Activated T-helper 1 cell treated with anti-CD3 and anti-CD28 coated beads, Interleukin-12 subunit alpha, Interleukin-12 subunit beta, Interleukin-2, Interleukin-4 antibody, amounts not matched to agents 30 ng/mL and 10 ng/mL and 1 ng/mL, durations not matched to agents 14 hours and 24 hours and 36 hours (primary cell): Measurements from ENCODE around the gene KRTAP1-4. TPM values are rescaled to one million over a fixed set of nuclear protein-coding genes. Genes with fewer than 3 reads are reported as not detected.

ENCODE experiments used
- DNase-seq: peaks from one replicate; pipeline ENCODE4 v3.0.0; 2021; ENCODE audit warnings: low spot score
- H3K27ac Mint-ChIP-seq: one replicate; pipeline ENCODE4 v1.8.0; 2021; ENCODE audit warnings: mild to moderate bottlenecking, mixed read lengths
- H3K27me3 Mint-ChIP-seq: one replicate; pipeline ENCODE4 v1.8.0; 2022; ENCODE audit warnings: mild to moderate bottlenecking, moderate library complexity, mixed read lengths; ENCODE audit not compliant: insufficient read depth
- H3K36me3 Mint-ChIP-seq: one replicate; pipeline ENCODE4 v1.8.0; 2021; ENCODE audit warnings: low read depth, mixed read lengths
- H3K4me1 Mint-ChIP-seq: one replicate; pipeline ENCODE4 v1.8.0; 2021; ENCODE audit warnings: low read depth, mixed read lengths
- H3K4me3 Mint-ChIP-seq: one replicate; pipeline ENCODE4 v1.8.0; 2021; ENCODE audit warnings: mild to moderate bottlenecking, moderate library complexity, mixed read lengths
- H3K9me3 Mint-ChIP-seq: one replicate; pipeline ENCODE4 v1.8.0; 2021; ENCODE audit warnings: mixed read lengths
- intact Hi-C: fragments of 100-400 bp; cut with micrococcal nuclease; formaldehyde crosslinking; loops from one replicate; pipeline ENCODE4 v1.15.1; 2024
- total RNA-seq: library from RNA; stranded (reverse); gene quantifications from 2 replicates; pipeline ENCODE4 v1.2.3, GENCODE V29; 2022

Gene KRTAP1-4
- total RNA-seq, 1 donor from 2014 or later: not detected

- no peaks in the 10 kb centered on the region for H3K36me3 Mint-ChIP-seq
- H3K9me3 Mint-ChIP-seq: no peaks in the 10 kb centered on the region
- H3K4me3 Mint-ChIP-seq: no peak overlapping the region
- no peak for DNase-seq
- H3K27me3 Mint-ChIP-seq: peaks cover 33% of the 10 kb centered on the region
- intact Hi-C loops: no loop called here
- no peak overlapping the region for H3K27ac Mint-ChIP-seq
- H3K4me1 Mint-ChIP-seq: no peaks in the 10 kb centered on the region
Observed at GRCh38 chr17:40992666-40993065, 37.3 kb downstream of the KRTAP1-4 start.

- DNase-seq: no peak
- H3K9me3 Mint-ChIP-seq: no peaks in the 10 kb centered on the region
- H3K4me1 Mint-ChIP-seq: no peaks in the 10 kb centered on the region
- no peaks in the 10 kb centered on the region for H3K36me3 Mint-ChIP-seq
- H3K27ac Mint-ChIP-seq: no peak overlapping the region
- H3K4me3 Mint-ChIP-seq: no peak overlapping the region
- intact Hi-C loops: no loop called here
- peaks cover 14% of the 10 kb centered on the region for H3K27me3 Mint-ChIP-seq
Observed at GRCh38 chr17:40986920-40987319, 43.1 kb downstream of the KRTAP1-4 start.

DNA sequence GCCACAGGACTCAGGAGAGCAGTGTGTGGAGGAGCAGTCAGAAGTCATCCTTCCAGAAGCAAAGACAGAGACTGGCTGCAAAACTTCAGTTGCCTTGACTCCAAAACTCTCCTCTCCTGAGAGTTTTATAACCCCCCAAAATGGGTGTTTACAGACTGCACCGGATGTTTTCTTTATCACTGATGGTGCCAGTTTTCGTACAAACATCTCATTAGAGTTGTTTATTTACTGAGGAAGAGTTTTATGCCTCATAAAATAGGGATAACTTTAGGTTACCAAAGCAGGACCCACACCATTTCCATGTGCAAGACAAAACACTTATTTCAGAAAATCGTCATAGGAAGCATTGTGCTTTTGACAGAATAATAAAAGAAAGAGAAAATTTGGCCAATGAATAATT is 45.8 kb downstream of the KRTAP1-4 start, which contains the start of gene KRT40:
Gene KRT40 (minus strand): TSS at position 101 of the 400 bp plus-strand sequence. CDS start 53 bp downstream, at position 48.
- Mint-ChIP-seq H3K36me3 (no peaks in the 10 kb centered on the region), H3K4me3 (no peak within 1 kb of the TSS), H3K27me3 (peaks cover 9% of the 10 kb centered on the region), H3K4me1 (no peaks in the 10 kb centered on the region), H3K27ac (no peak within 1 kb of the TSS), H3K9me3 (no peaks in the 10 kb centered on the region)
- intact Hi-C loops: no loop called here
- no peak for DNase-seq

DNA sequence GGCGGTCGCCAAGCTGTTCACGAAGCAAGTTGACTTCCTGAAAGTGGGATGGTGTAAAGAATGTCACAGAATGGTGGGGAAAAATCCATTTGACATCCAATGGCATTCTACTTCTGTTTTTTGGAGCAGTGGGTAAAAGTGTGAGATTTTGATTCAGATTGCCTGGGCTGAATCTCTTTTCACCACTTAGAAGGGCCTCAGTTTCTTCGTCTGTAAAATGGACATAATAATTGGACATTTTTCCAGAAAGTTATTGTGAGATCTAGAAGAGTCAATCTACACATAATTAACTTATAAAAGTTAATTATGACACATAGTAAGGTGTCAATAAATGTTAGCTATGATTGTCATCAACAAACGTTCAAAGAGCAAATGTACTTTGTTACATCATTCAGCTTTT is 48.9 kb downstream of the KRTAP1-4 start:
- Mint-ChIP-seq H3K4me1 (no peaks in the 10 kb centered on the region), H3K36me3 (no peaks in the 10 kb centered on the region), H3K9me3 (no peaks in the 10 kb centered on the region), H3K27me3 (peaks cover 4% of the 10 kb centered on the region), H3K27ac (no peak overlapping the region), H3K4me3 (no peak overlapping the region)
- intact Hi-C loops: no loop called here
- DNase-seq: no peak

GRCh38 chr17:40980596-40980995 is 49.4 kb downstream of the KRTAP1-4 start:
- Mint-ChIP-seq H3K27ac (no peak overlapping the region), H3K27me3 (peaks cover 2% of the 10 kb centered on the region), H3K9me3 (no peaks in the 10 kb centered on the region), H3K4me3 (no peak overlapping the region), H3K4me1 (no peaks in the 10 kb centered on the region), H3K36me3 (no peaks in the 10 kb centered on the region)
- intact Hi-C loops: no loop called here
- DNase-seq: no peak

GRCh38 chr17:40980117-40980516 is 49.9 kb downstream of the KRTAP1-4 start:
- no peaks in the 10 kb centered on the region for H3K4me1 Mint-ChIP-seq
- intact Hi-C loops: no loop called here
- peaks cover 7% of the 10 kb centered on the region for H3K27me3 Mint-ChIP-seq

More at GRCh38 chr17:40980117-40980516, 49.9 kb downstream of the KRTAP1-4 start:
- DNase-seq: no peak
- no peak overlapping the region for H3K4me3 Mint-ChIP-seq
- H3K9me3 Mint-ChIP-seq: no peaks in the 10 kb centered on the region
- H3K27ac Mint-ChIP-seq: no peak overlapping the region
- H3K36me3 Mint-ChIP-seq: no peaks in the 10 kb centered on the region

Other genes starting within 250 kb of the KRTAP1-4 start
- gene KRT27, start 247.6 kb downstream of the KRTAP1-4 start, total RNA-seq: not detected in 2 replicates
- not detected in 2 replicates for gene KRT28, start 230.2 kb downstream of the KRTAP1-4 start, total RNA-seq
- 27.2 and 28.0 TPM in 2 replicates for gene KRT10, start 207.6 kb downstream of the KRTAP1-4 start, total RNA-seq
- gene KRT12, start 163.0 kb downstream of the KRTAP1-4 start, total RNA-seq: not detected in 2 replicates
- gene KRT20, start 145.0 kb downstream of the KRTAP1-4 start, total RNA-seq: not detected in 2 replicates
- gene KRT23, start 92.5 kb downstream of the KRTAP1-4 start, total RNA-seq: not detected in 2 replicates
- gene KRT39, start 63.2 kb downstream of the KRTAP1-4 start, total RNA-seq: not detected in 2 replicates
- not detected in 2 replicates for gene KRT40, start 45.9 kb downstream of the KRTAP1-4 start, total RNA-seq
- not detected in 2 replicates for gene KRTAP3-3, start 36.0 kb downstream of the KRTAP1-4 start, total RNA-seq
- gene KRTAP3-2, start 30.3 kb downstream of the KRTAP1-4 start, total RNA-seq: not detected in 2 replicates
- gene KRTAP3-1, start 21.1 kb downstream of the KRTAP1-4 start, total RNA-seq: not detected in 2 replicates
- gene KRTAP1-5, start 3.0 kb downstream of the KRTAP1-4 start, total RNA-seq: not detected in 2 replicates
- gene KRTAP1-3, start 4.7 kb upstream of the KRTAP1-4 start, total RNA-seq: not detected in 2 replicates
- not detected in 2 replicates for gene KRTAP1-1, start 11.3 kb upstream of the KRTAP1-4 start, total RNA-seq
- not detected in 2 replicates for gene KRTAP2-1, start 17.1 kb upstream of the KRTAP1-4 start, total RNA-seq
- gene KRTAP2-2, start 25.0 kb upstream of the KRTAP1-4 start, total RNA-seq: not detected in 2 replicates
- not detected in 2 replicates for gene KRTAP2-3, start 29.9 kb upstream of the KRTAP1-4 start, total RNA-seq
- not detected in 2 replicates for gene KRTAP2-4, start 35.7 kb upstream of the KRTAP1-4 start, total RNA-seq
- not detected in 2 replicates for gene KRTAP4-7, start 54.0 kb upstream of the KRTAP1-4 start, total RNA-seq
- not detected in 2 replicates for gene KRTAP4-8, start 67.9 kb upstream of the KRTAP1-4 start, total RNA-seq
- not detected in 2 replicates for gene KRTAP4-16, start 72.0 kb upstream of the KRTAP1-4 start, total RNA-seq
- gene KRTAP4-9, start 75.2 kb upstream of the KRTAP1-4 start, total RNA-seq: not detected in 2 replicates
- not detected in 2 replicates for gene KRTAP4-11, start 88.2 kb upstream of the KRTAP1-4 start, total RNA-seq
- not detected in 2 replicates for gene KRTAP4-12, start 94.0 kb upstream of the KRTAP1-4 start, total RNA-seq
- not detected in 2 replicates for gene KRTAP4-6, start 110.3 kb upstream of the KRTAP1-4 start, total RNA-seq
- gene KRTAP4-5, start 119.6 kb upstream of the KRTAP1-4 start, total RNA-seq: not detected in 2 replicates
- not detected in 2 replicates for gene KRTAP4-4, start 130.6 kb upstream of the KRTAP1-4 start, total RNA-seq
- gene KRTAP4-3, start 138.0 kb upstream of the KRTAP1-4 start, total RNA-seq: not detected in 2 replicates
- gene KRTAP4-2, start 148.0 kb upstream of the KRTAP1-4 start, total RNA-seq: not detected in 2 replicates
- gene KRTAP4-1, start 154.7 kb upstream of the KRTAP1-4 start, total RNA-seq: not detected in 2 replicates
- not detected in 2 replicates for gene KRTAP9-1, start 159.7 kb upstream of the KRTAP1-4 start, total RNA-seq
- gene KRTAP9-2, start 196.5 kb upstream of the KRTAP1-4 start, total RNA-seq: not detected in 2 replicates
- not detected in 2 replicates for gene KRTAP9-3, start 202.3 kb upstream of the KRTAP1-4 start, total RNA-seq
- not detected in 2 replicates for gene KRTAP9-8, start 207.8 kb upstream of the KRTAP1-4 start, total RNA-seq
- not detected in 2 replicates for gene KRTAP9-4, start 219.5 kb upstream of the KRTAP1-4 start, total RNA-seq
- not detected in 2 replicates for gene KRTAP9-9, start 225.2 kb upstream of the KRTAP1-4 start, total RNA-seq
- gene KRTAP9-6, start 235.2 kb upstream of the KRTAP1-4 start, total RNA-seq: not detected in 2 replicates
- gene KRTAP9-7, start 245.5 kb upstream of the KRTAP1-4 start, total RNA-seq: not detected in 2 replicates